ENCODE data around the gene MERTK.

GRCh38 chr2:111896024-111896423, 2.4 kb upstream of the MERTK start:
- TF ChIP-seq TAF1 (IDR thresholded peaks at IDR 0.05; ENCODE audit: low read depth, low read length) (no peak), CTCF (IDR thresholded peaks at IDR 0.05; ENCODE audit: control extremely low read depth in 1 of 3, insufficient read depth in 1 of 3, low read depth in 1 of 3, low read length in 3 of 3) (no peak), ATF3 (IDR thresholded peaks at IDR 0.05; ENCODE audit: insufficient read depth, low read depth, low read length) (no peak), RNF2 (IDR thresholded peaks at IDR 0.05; ENCODE audit: borderline replicate concordance, low read depth, low read length, missing control alignments, poor library complexity, severe bottlenecking) (no peak), KDM1A (IDR thresholded peaks at IDR 0.05; ENCODE audit: borderline replicate concordance, low read length) (no peak), EZH2 (IDR thresholded peaks at IDR 0.05; ENCODE audit: low read depth, low read length, severe bottlenecking) (no peak), USF2 (IDR thresholded peaks at IDR 0.05; ENCODE audit: low read length) (no peak), HDAC2 (IDR thresholded peaks at IDR 0.05; ENCODE audit: borderline replicate concordance in 1 of 2, low read depth in 2 of 2, low read length in 2 of 2) (no peak), ATF2 (IDR thresholded peaks at IDR 0.05; ENCODE audit: low read length) (no peak), JUN (IDR thresholded peaks at IDR 0.05; ENCODE audit: low read depth, low read length) (no peak)
- TF ChIP-seq, protein P1, sequence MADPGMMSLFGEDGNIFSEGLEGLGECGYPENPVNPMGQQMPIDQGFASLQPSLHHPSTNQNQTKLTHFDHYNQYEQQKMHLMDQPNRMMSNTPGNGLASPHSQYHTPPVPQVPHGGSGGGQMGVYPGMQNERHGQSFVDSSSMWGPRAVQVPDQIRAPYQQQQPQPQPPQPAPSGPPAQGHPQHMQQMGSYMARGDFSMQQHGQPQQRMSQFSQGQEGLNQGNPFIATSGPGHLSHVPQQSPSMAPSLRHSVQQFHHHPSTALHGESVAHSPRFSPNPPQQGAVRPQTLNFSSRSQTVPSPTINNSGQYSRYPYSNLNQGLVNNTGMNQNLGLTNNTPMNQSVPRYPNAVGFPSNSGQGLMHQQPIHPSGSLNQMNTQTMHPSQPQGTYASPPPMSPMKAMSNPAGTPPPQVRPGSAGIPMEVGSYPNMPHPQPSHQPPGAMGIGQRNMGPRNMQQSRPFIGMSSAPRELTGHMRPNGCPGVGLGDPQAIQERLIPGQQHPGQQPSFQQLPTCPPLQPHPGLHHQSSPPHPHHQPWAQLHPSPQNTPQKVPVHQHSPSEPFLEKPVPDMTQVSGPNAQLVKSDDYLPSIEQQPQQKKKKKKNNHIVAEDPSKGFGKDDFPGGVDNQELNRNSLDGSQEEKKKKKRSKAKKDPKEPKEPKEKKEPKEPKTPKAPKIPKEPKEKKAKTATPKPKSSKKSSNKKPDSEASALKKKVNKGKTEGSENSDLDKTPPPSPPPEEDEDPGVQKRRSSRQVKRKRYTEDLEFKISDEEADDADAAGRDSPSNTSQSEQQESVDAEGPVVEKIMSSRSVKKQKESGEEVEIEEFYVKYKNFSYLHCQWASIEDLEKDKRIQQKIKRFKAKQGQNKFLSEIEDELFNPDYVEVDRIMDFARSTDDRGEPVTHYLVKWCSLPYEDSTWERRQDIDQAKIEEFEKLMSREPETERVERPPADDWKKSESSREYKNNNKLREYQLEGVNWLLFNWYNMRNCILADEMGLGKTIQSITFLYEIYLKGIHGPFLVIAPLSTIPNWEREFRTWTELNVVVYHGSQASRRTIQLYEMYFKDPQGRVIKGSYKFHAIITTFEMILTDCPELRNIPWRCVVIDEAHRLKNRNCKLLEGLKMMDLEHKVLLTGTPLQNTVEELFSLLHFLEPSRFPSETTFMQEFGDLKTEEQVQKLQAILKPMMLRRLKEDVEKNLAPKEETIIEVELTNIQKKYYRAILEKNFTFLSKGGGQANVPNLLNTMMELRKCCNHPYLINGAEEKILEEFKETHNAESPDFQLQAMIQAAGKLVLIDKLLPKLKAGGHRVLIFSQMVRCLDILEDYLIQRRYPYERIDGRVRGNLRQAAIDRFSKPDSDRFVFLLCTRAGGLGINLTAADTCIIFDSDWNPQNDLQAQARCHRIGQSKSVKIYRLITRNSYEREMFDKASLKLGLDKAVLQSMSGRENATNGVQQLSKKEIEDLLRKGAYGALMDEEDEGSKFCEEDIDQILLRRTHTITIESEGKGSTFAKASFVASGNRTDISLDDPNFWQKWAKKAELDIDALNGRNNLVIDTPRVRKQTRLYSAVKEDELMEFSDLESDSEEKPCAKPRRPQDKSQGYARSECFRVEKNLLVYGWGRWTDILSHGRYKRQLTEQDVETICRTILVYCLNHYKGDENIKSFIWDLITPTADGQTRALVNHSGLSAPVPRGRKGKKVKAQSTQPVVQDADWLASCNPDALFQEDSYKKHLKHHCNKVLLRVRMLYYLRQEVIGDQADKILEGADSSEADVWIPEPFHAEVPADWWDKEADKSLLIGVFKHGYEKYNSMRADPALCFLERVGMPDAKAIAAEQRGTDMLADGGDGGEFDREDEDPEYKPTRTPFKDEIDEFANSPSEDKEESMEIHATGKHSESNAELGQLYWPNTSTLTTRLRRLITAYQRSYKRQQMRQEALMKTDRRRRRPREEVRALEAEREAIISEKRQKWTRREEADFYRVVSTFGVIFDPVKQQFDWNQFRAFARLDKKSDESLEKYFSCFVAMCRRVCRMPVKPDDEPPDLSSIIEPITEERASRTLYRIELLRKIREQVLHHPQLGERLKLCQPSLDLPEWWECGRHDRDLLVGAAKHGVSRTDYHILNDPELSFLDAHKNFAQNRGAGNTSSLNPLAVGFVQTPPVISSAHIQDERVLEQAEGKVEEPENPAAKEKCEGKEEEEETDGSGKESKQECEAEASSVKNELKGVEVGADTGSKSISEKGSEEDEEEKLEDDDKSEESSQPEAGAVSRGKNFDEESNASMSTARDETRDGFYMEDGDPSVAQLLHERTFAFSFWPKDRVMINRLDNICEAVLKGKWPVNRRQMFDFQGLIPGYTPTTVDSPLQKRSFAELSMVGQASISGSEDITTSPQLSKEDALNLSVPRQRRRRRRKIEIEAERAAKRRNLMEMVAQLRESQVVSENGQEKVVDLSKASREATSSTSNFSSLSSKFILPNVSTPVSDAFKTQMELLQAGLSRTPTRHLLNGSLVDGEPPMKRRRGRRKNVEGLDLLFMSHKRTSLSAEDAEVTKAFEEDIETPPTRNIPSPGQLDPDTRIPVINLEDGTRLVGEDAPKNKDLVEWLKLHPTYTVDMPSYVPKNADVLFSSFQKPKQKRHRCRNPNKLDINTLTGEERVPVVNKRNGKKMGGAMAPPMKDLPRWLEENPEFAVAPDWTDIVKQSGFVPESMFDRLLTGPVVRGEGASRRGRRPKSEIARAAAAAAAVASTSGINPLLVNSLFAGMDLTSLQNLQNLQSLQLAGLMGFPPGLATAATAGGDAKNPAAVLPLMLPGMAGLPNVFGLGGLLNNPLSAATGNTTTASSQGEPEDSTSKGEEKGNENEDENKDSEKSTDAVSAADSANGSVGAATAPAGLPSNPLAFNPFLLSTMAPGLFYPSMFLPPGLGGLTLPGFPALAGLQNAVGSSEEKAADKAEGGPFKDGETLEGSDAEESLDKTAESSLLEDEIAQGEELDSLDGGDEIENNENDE (IDR thresholded peaks at IDR 0.05; ENCODE audit: insufficient replicate concordance, low read length), result no peak

Measured in H1 (cell line).